Effector memory CD4-positive, alpha-beta T cell (primary cell): ENCODE data around the gene BTBD1.
"Not testable (repeated sequence)": the region's sequence is repeated elsewhere in the genome, so short reads cannot be mapped to it uniquely, and the experiment has no call there.

Experiments used
- DNase-seq, 3 donors: peaks; one replicate each; pipeline ENCODE4 v3.0.0-alpha.2; 2020
- H3K27ac ChIP-seq: 2 replicates; pipeline ENCODE4 v1.7.0; 2013; ENCODE audit warnings: mild to moderate bottlenecking, low read length, moderate library complexity; ENCODE audit not compliant: insufficient read depth, poor library complexity, severe bottlenecking
- H3K27me3 ChIP-seq: replicated peaks from 2 replicates; pipeline ENCODE4 v1.7.0; 2013; ENCODE audit warnings: mild to moderate bottlenecking, low read length; ENCODE audit not compliant: insufficient read depth, control insufficient read depth, poor library complexity, severe bottlenecking
- H3K36me3 ChIP-seq: 2 replicates; pipeline ENCODE4 v1.7.0; 2013; ENCODE audit warnings: mild to moderate bottlenecking, low read length, moderate library complexity; ENCODE audit not compliant: control insufficient read depth, insufficient read depth
- H3K4me1 ChIP-seq: 2 replicates; pipeline ENCODE4 v1.7.0; 2013; ENCODE audit warnings: low read length, mild to moderate bottlenecking; ENCODE audit not compliant: control insufficient read depth, insufficient read depth, poor library complexity, severe bottlenecking
- H3K4me3 ChIP-seq: 2 replicates; pipeline ENCODE4 v1.7.0; 2013; ENCODE audit warnings: low read length, low read depth, mild to moderate bottlenecking; ENCODE audit not compliant: insufficient read depth, poor library complexity, severe bottlenecking
- H3K9me3 ChIP-seq: 2 replicates; pipeline ENCODE4 v1.7.0; 2013; ENCODE audit warnings: mild to moderate bottlenecking, low read length, moderate library complexity; ENCODE audit not compliant: control insufficient read depth

The BTBD1 gene

DNA sequence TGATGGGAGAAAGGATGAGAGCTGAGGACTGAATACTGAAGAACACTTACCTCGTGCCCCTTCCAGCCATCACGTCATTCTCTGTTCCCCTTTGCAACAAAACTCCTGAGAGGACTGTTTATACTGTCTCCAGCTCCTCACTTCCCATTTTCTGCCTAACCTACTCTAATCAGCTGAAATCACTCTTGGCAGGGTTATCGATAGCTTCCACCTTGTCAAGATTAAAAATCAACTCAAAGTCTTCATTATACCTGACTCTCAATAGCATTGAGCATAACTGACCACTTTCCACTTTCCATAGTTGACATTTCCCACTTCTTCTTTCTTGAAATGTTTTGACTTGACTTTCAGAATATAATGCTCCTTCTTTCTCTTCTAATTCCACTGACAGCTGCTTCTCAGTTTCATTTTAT, 4.3 kb downstream of the BTBD1 start:
- H3K27me3 ChIP-seq = no peaks in the 10 kb centered on the region
- no peak overlapping the region for H3K4me3 ChIP-seq
- no peak overlapping the region for H3K27ac ChIP-seq
- H3K4me1 ChIP-seq = peaks cover 10% of the 10 kb centered on the region
- no peak for DNase-seq
- H3K9me3 ChIP-seq = no peaks in the 10 kb centered on the region
- peaks cover 2% of the 10 kb centered on the region for H3K36me3 ChIP-seq

DNA sequence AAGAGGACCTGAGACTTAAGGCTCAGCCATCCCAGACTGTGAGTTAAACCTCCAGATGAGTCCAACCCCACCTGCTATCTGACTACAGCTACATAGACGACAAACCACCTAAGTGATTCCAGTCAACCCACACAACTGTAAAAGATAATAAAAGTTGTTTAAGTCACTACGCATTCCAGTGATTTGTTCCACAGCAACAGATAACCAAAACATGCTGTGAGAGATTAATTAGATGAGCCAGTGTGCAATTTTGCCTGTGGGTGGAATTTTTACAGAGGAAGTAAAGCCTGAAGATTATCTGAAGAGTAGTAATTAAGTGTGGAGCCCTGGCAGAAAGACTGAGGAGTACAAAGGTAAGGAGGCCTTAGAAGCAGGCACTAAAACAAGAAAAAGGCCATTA, 5.4 kb downstream of the BTBD1 start:
- Histone ChIP-seq H3K9me3 (no peaks in the 10 kb centered on the region), H3K4me3 (no peak overlapping the region), H3K4me1 (peaks cover 10% of the 10 kb centered on the region), H3K27me3 (no peaks in the 10 kb centered on the region), H3K27ac (no peak overlapping the region), H3K36me3 (peaks cover 8% of the 10 kb centered on the region)
- DNase-seq = no peak

GRCh38 chr15:83057696-83058376, 9.2 kb downstream of the BTBD1 start:
- Histone ChIP-seq H3K4me3 (no peak overlapping the region), H3K9me3 (no peaks in the 10 kb centered on the region), H3K36me3 (peaks cover 24% of the 10 kb centered on the region), H3K27me3 (no peaks in the 10 kb centered on the region), H3K27ac (no peak overlapping the region), H3K4me1 (peaks cover 3% of the 10 kb centered on the region)
- no peak for DNase-seq

DNA sequence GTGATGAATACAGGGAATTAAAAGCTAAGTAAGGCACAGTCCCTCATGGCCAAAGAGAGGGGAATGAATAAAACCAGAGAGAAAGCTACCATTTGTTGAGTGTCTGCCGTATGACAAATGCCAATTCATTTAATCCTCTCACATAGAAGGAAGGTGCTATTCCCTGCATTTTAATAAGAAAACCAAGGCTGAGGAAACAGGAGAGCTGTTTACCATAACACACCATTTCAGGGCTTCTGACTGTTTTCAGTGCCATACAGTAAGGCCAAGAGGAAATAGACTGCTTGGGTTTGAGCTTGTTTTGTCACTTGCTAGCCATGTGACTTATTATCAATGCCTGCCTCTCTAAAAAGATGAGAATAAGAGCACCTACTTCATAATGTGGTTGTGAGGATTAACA, 10.1 kb downstream of the BTBD1 start:
- Histone ChIP-seq H3K27me3 (no peaks in the 10 kb centered on the region), H3K27ac (no peak overlapping the region), H3K4me1 (peaks cover 3% of the 10 kb centered on the region), H3K9me3 (no peaks in the 10 kb centered on the region), H3K4me3 (no peak overlapping the region), H3K36me3 (peaks cover 25% of the 10 kb centered on the region)
- no peak for DNase-seq

GRCh38 chr15:83053151-83053550, 13.9 kb downstream of the BTBD1 start:
- Histone ChIP-seq H3K4me1 (no peaks in the 10 kb centered on the region), H3K27ac (no peak overlapping the region), H3K36me3 (peaks cover 41% of the 10 kb centered on the region), H3K27me3 (no peaks in the 10 kb centered on the region), H3K4me3 (no peak overlapping the region), H3K9me3 (no peaks in the 10 kb centered on the region)
- DNase-seq = no peak

GRCh38 chr15:83046558-83047127, 20.4 kb downstream of the BTBD1 start:
- Histone ChIP-seq H3K4me1 (no peaks in the 10 kb centered on the region), H3K27ac (no peak overlapping the region), H3K9me3 (no peaks in the 10 kb centered on the region), H3K36me3 (peaks cover 22% of the 10 kb centered on the region), H3K27me3 (no peaks in the 10 kb centered on the region), H3K4me3 (no peak overlapping the region)
- no peak for DNase-seq

- peaks cover 30% of the 10 kb centered on the region for H3K36me3 ChIP-seq
Measured at GRCh38 chr15:83044156-83044555, 22.9 kb downstream of the BTBD1 start.

GRCh38 chr15:83039206-83039605, 27.8 kb downstream of the BTBD1 start:
- peaks cover 30% of the 10 kb centered on the region for H3K36me3 ChIP-seq
- H3K4me3 ChIP-seq = no peak overlapping the region
- no peaks in the 10 kb centered on the region for H3K27me3 ChIP-seq
- no peak for DNase-seq
- H3K4me1 ChIP-seq = no peaks in the 10 kb centered on the region
- no peaks in the 10 kb centered on the region for H3K9me3 ChIP-seq
- H3K27ac ChIP-seq = no peak overlapping the region

More at GRCh38 chr15:83044156-83044555, 22.9 kb downstream of the BTBD1 start:
- Histone ChIP-seq H3K4me1 (no peaks in the 10 kb centered on the region), H3K9me3 (no peaks in the 10 kb centered on the region), H3K4me3 (no peak overlapping the region), H3K27ac (no peak overlapping the region), H3K27me3 (no peaks in the 10 kb centered on the region)
- no peak for DNase-seq

DNA sequence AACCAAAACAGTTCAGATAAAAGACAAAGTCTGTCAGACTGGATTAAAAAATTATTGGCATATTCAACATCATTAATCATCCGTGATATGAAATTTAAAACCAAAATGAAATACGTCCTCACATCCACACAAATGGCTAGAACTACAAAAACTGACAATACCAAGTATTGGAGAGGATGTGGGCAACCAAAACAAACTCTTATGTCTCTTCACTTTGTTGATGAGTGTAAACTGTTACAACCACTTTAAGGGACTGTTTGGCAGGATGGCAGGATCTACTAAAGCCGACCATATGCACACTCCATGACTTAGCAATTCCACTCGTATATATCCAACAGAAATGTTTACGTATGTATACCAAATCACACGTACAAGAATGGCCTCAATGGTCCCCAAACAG, 30.8 kb downstream of the BTBD1 start:
- Histone ChIP-seq H3K9me3 (no peaks in the 10 kb centered on the region), H3K27ac (no peak overlapping the region), H3K4me3 (no peak overlapping the region), H3K27me3 (no peaks in the 10 kb centered on the region), H3K36me3 (peaks cover 28% of the 10 kb centered on the region), H3K4me1 (no peaks in the 10 kb centered on the region)
- no peak for DNase-seq

DNA sequence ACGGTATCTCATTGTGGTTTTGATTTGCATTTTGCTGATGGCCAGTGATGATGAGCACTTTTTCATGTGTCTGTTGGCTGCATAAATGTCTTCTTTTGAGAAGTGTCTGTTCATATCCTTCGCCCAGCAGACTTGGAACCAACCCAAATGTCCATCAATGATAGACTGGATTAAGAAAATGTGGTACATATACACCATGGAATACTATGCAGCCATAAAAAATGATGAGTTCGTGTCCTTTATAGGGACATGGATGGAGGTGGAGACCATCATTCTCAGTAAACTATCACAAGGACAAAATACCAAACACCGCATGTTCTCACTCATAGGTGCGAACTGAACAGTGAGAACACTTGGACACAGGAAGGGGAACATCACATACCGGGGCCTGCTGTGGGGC, 35.8 kb downstream of the BTBD1 start:
- not testable (repeated sequence) for H3K27ac ChIP-seq, H3K27me3 ChIP-seq, DNase-seq, H3K4me3 ChIP-seq, H3K4me1 ChIP-seq, H3K9me3 ChIP-seq
- H3K36me3 ChIP-seq = peaks cover 28% of the 10 kb centered on the region
